Measurements from ENCODE around the gene NCAN.

GRCh38 chr19:19234220-19234816 is 22.6 kb downstream of the NCAN start:
- TF ChIP-seq CTCF (conservative IDR thresholded peaks at IDR 0.05; ENCODE audit: low read depth, low read length) (no peak), EZH2 (IDR thresholded peaks at IDR 0.05; ENCODE audit: low read length, unreplicated experiment) (no peak)

All from PC-3 (cell line).